Measurements from ENCODE around the gene PRKAR1A.

Gene PRKAR1A

DNA sequence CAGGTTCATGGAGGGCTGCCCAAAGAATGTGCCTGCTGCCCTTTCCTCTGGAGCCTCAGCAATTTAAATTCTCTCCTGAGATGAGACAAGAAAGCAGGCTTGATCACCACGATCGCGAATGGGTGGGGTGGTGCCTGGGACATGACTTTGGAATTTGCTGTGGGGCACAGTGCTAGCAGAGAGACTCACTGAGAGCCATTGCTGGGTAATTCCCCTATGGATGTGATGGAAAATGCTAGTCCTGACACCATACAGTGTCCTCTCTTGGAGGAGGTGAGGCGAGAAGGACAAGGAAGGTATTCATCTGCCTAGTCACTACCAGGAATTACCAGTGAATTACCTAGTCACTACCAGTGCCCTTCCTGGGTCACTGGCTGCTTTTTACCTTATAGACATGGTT, 73.4 kb downstream of the PRKAR1A start:
- peaks cover 0 to 3% (median 0%) of the 10 kb centered on the region in 5 donors for H3K36me3 ChIP-seq (ENCODE audit: control insufficient read depth in 5 of 5, insufficient read depth in 5 of 5, low read length in 5 of 5)
- no peak overlapping the region for H3K27ac ChIP-seq (ENCODE audit: low read depth, low read length)
- H3K4me3 ChIP-seq (ENCODE audit: low read depth in 1 of 5, low read length in 5 of 5): no peak overlapping the region
- H3K4me1 ChIP-seq (ENCODE audit: control insufficient read depth in 5 of 5, insufficient read depth in 5 of 5, low read length in 5 of 5): peaks cover 1 to 25% (median 4%) of the 10 kb centered on the region in 5 donors
- H3K9me3 ChIP-seq (ENCODE audit: control insufficient read depth in 5 of 5, low read length in 5 of 5): peaks cover 0 to 8% (median 3%) of the 10 kb centered on the region in 5 donors
- H3K9ac ChIP-seq (ENCODE audit: low read length in 5 of 5): no peak overlapping the region
- H3K27me3 ChIP-seq (ENCODE audit: control insufficient read depth in 5 of 5, insufficient read depth in 4 of 5, low read length in 5 of 5): peaks cover 0 to 3% (median 0%) of the 10 kb centered on the region in 5 donors

DNA sequence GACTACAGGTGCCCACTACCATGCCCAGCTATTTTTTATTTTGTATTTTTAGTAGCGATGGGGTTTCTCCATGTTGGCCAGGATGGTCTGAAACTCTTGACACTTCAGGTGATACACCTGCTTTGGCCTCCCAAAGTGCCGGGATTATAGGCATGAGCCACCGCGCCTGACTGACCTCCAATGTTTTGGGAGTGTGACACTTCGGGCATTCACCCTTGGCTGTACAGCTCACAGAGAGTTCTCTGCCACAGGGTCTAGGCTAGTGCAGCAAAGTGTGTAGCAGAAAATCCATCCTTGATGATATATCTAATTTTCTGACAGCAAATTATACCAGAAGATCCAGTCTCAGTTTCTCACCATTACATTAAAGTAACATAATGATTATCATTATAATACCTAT, 74.8 kb downstream of the PRKAR1A start:
- Histone ChIP-seq H3K27ac (ENCODE audit: low read depth, low read length) (no peak overlapping the region), H3K27me3 (ENCODE audit: control insufficient read depth in 5 of 5, insufficient read depth in 4 of 5, low read length in 5 of 5) (peaks cover 0 to 3% (median 0%) of the 10 kb centered on the region in 5 donors), H3K4me3 (ENCODE audit: low read depth in 1 of 5, low read length in 5 of 5) (no peak overlapping the region), H3K36me3 (ENCODE audit: control insufficient read depth in 5 of 5, insufficient read depth in 5 of 5, low read length in 5 of 5) (peaks cover 0 to 3% (median 0%) of the 10 kb centered on the region in 5 donors), H3K9ac (ENCODE audit: low read length in 5 of 5) (no peak overlapping the region), H3K9me3 (ENCODE audit: control insufficient read depth in 5 of 5, low read length in 5 of 5) (peaks cover 0 to 8% (median 3%) of the 10 kb centered on the region in 5 donors), H3K4me1 (ENCODE audit: control insufficient read depth in 5 of 5, insufficient read depth in 5 of 5, low read length in 5 of 5) (peaks cover 1 to 18% (median 3%) of the 10 kb centered on the region in 5 donors)

DNA sequence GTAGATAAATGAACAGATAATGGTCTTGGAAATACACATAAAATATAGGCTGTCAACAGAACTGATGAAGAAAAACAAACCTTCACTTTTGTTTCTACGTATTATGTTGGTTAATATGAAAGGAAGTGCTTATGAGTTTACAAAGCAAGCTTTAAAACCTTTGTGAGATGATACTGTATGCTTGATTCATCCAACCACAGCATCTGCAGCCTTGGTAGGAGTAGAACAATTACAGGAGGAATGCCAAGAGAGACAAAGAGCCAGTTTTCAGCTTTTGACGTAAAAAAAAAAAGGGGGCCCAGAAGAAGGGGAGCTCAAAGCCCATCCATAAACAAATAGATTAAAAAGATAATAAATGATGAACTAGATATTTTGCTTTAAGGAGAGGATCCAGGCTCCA, 75.6 kb downstream of the PRKAR1A start:
- Histone ChIP-seq H3K4me3 (ENCODE audit: low read depth in 1 of 5, low read length in 5 of 5) (no peak overlapping the region), H3K36me3 (ENCODE audit: control insufficient read depth in 5 of 5, insufficient read depth in 5 of 5, low read length in 5 of 5) (peaks cover 0 to 3% (median 0%) of the 10 kb centered on the region in 5 donors), H3K4me1 (ENCODE audit: control insufficient read depth in 5 of 5, insufficient read depth in 5 of 5, low read length in 5 of 5) (peaks cover 2 to 17% (median 10%) of the 10 kb centered on the region in 5 donors), H3K27ac (ENCODE audit: low read depth, low read length) (no peak overlapping the region), H3K9ac (ENCODE audit: low read length in 5 of 5) (no peak overlapping the region), H3K27me3 (ENCODE audit: control insufficient read depth in 5 of 5, insufficient read depth in 4 of 5, low read length in 5 of 5) (peaks cover 0 to 3% (median 0%) of the 10 kb centered on the region in 5 donors), H3K9me3 (ENCODE audit: control insufficient read depth in 5 of 5, low read length in 5 of 5) (peaks cover 0 to 8% (median 3%) of the 10 kb centered on the region in 5 donors)

DNA sequence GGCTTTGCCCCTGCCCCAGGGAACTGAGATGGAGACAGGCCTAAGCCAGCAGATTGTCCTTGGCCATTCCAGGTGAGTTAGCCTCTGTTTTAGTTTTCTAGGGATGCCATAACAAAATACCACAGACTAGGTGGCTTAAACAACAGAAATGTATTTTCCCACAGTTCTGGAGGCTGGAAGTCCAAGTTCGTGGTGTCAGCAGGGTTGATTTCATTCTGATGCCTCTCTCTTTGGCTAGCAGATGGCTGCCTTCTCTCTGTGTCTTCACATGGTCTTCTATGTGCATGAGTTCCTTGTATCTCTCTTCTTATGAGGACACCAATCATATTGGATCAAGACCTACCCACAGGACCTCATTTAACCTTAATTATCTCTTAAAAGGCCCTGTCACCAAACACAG, 76.1 kb downstream of the PRKAR1A start:
- Histone ChIP-seq H3K27me3 (ENCODE audit: control insufficient read depth in 5 of 5, insufficient read depth in 4 of 5, low read length in 5 of 5) (peaks cover 0 to 3% (median 0%) of the 10 kb centered on the region in 5 donors), H3K27ac (ENCODE audit: low read depth, low read length) (no peak overlapping the region), H3K4me1 (ENCODE audit: control insufficient read depth in 5 of 5, insufficient read depth in 5 of 5, low read length in 5 of 5) (peaks cover 6 to 22% (median 14%) of the 10 kb centered on the region in 5 donors), H3K4me3 (ENCODE audit: low read depth in 1 of 5, low read length in 5 of 5) (no peak overlapping the region), H3K36me3 (ENCODE audit: control insufficient read depth in 5 of 5, insufficient read depth in 5 of 5, low read length in 5 of 5) (peaks cover 0 to 3% (median 0%) of the 10 kb centered on the region in 5 donors), H3K9ac (ENCODE audit: low read length in 5 of 5) (no peak overlapping the region), H3K9me3 (ENCODE audit: control insufficient read depth in 5 of 5, low read length in 5 of 5) (peaks cover 0 to 8% (median 3%) of the 10 kb centered on the region in 5 donors)

DNA sequence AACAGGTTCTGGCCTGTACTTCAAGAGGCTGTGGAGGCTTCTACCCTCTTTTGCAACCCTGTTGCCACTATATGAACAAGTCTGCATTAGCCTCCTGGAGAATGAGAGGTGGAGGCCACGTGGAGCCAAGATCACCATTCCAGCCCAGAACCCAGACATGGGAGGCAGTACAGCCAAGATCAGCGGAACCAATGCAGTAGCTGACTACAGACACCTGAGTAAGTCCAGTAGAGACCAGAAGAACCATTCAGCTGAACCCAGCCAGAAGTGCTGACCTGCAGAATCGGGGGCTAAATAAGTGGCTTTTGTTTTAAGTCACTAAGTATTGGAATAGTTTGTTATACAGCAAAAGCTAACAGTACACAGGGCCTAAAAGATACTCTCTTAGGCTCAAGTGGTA, 76.9 kb downstream of the PRKAR1A start:
- Histone ChIP-seq H3K4me1 (ENCODE audit: control insufficient read depth in 5 of 5, insufficient read depth in 5 of 5, low read length in 5 of 5) (peaks cover 8 to 27% (median 17%) of the 10 kb centered on the region in 5 donors), H3K27me3 (ENCODE audit: control insufficient read depth in 5 of 5, insufficient read depth in 4 of 5, low read length in 5 of 5) (peaks cover 0 to 3% (median 0%) of the 10 kb centered on the region in 5 donors), H3K27ac (ENCODE audit: low read depth, low read length) (no peak overlapping the region)

DNA sequence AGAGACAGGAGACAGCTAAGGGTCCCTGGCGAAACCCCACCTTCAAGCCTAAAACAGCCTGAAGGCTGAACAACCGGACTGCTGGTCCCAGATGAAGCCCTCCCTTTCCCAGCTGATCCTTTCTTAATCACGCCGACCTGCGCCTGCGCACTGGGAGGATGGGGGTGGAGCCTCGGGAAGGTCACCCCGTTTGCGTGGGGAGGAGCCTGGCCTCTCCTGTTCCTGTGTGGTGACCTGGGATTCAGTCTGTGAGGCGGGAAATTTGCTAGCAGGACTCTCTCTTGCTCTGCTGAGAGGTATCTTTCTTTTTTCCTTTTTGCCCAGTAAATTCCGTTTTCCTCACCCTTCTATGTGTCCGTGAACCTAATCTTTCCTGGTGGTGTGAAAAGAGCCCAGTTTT, 79.4 kb downstream of the PRKAR1A start:
- H3K27ac ChIP-seq (ENCODE audit: low read depth, low read length): no peak overlapping the region
- H3K9me3 ChIP-seq (ENCODE audit: control insufficient read depth in 5 of 5, low read length in 5 of 5): peaks cover 0 to 5% (median 3%) of the 10 kb centered on the region in 5 donors
- H3K9ac ChIP-seq (ENCODE audit: low read length in 5 of 5): no peak overlapping the region
- no peak overlapping the region for H3K4me3 ChIP-seq (ENCODE audit: low read depth in 1 of 5, low read length in 5 of 5)
- peaks cover 8 to 41% (median 35%) of the 10 kb centered on the region in 5 donors for H3K4me1 ChIP-seq (ENCODE audit: control insufficient read depth in 5 of 5, insufficient read depth in 5 of 5, low read length in 5 of 5)
- peaks cover 0 to 3% (median 0%) of the 10 kb centered on the region in 5 donors for H3K36me3 ChIP-seq (ENCODE audit: control insufficient read depth in 5 of 5, insufficient read depth in 5 of 5, low read length in 5 of 5)
- H3K27me3 ChIP-seq (ENCODE audit: control insufficient read depth in 5 of 5, insufficient read depth in 4 of 5, low read length in 5 of 5): peaks cover 0 to 14% (median 5%) of the 10 kb centered on the region in 5 donors

More for the DNA sequence above, 76.9 kb downstream of the PRKAR1A start:
- no peak overlapping the region for H3K4me3 ChIP-seq (ENCODE audit: low read depth in 1 of 5, low read length in 5 of 5)
- H3K9me3 ChIP-seq (ENCODE audit: control insufficient read depth in 5 of 5, low read length in 5 of 5): peaks cover 0 to 8% (median 3%) of the 10 kb centered on the region in 5 donors
- H3K36me3 ChIP-seq (ENCODE audit: control insufficient read depth in 5 of 5, insufficient read depth in 5 of 5, low read length in 5 of 5): peaks cover 0 to 3% (median 0%) of the 10 kb centered on the region in 5 donors
- H3K9ac ChIP-seq (ENCODE audit: low read length in 5 of 5): no peak overlapping the region

DNA sequence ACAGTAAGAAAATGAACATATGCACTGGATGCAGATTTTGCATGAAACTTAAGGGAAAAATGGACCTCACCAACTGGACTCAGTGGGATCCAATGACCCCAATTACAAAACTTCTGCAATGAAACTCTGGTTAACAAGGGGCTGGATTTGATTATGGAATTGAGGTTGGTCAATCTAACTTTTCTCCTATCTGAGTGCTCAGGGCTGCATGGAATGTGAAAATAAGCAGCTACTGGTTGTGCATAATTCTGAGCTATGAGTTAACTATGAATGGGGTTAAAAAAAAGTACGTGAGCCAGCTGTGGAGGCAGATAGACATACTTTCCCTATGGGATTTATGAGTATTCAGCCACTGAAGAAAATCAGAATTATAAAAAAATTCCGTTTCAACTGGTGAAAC, 79.8 kb downstream of the PRKAR1A start:
- Histone ChIP-seq H3K4me1 (ENCODE audit: control insufficient read depth in 5 of 5, insufficient read depth in 5 of 5, low read length in 5 of 5) (peaks cover 8 to 42% (median 37%) of the 10 kb centered on the region in 5 donors), H3K27me3 (ENCODE audit: control insufficient read depth in 5 of 5, insufficient read depth in 4 of 5, low read length in 5 of 5) (peaks cover 0 to 17% (median 5%) of the 10 kb centered on the region in 5 donors), H3K9me3 (ENCODE audit: control insufficient read depth in 5 of 5, low read length in 5 of 5) (peaks cover 0 to 5% (median 3%) of the 10 kb centered on the region in 5 donors), H3K27ac (ENCODE audit: low read depth, low read length) (no peak overlapping the region), H3K9ac (ENCODE audit: low read length in 5 of 5) (no peak overlapping the region), H3K4me3 (ENCODE audit: low read depth in 1 of 5, low read length in 5 of 5) (no peak overlapping the region), H3K36me3 (ENCODE audit: control insufficient read depth in 5 of 5, insufficient read depth in 5 of 5, low read length in 5 of 5) (peaks cover 0 to 3% (median 0%) of the 10 kb centered on the region in 5 donors)

DNA sequence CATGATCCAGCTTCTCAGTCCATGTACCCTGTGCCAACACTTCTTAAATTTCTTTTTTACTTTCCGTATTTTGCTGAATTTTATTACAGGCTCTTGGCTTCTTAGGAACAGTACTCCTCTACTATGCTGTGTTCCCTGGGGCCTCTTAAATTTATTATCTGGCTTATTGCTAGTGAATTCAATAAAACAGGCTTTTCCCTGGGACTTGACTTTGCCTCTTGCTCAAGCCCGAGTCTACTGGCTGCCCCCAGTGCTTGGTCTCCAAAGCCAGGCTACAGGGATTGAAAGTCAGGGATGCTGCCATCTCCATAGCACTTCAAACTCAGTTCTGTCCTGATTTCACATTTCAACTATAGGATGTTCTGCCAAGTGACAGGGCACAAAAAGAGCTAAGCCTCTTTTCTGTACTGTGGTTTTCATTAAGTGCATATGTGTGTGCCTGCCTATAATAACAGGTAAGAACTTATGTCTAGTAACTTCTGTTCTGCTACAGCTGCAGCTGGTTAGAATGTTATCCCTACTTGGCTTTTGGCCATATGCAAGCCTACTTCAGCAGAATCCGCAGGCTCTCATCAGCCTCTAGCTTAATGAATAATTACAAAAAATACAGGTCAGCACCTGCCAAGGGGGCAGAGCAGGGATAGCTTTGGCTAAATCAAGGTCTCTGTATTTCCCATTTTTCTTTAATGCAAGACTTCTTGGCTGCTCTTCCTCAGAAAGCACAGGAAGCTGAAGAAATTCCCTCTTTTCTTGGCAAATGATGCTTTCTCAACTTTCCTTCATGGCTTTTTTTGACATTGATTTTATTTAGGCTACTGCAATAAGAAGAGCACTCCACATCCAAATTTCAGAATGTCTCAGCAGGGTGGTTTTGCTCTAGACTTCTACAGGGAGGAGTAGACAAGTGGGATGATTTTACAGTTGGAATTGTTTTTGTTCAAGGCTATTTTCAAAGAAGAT, 80.7 kb downstream of the PRKAR1A start:
- Histone ChIP-seq H3K4me1 (ENCODE audit: control insufficient read depth in 5 of 5, insufficient read depth in 5 of 5, low read length in 5 of 5) (peaks cover 8 to 46% (median 37%) of the 10 kb centered on the region in 5 donors), H3K4me3 (ENCODE audit: low read depth in 1 of 5, low read length in 5 of 5) (no peak overlapping the region), H3K9me3 (ENCODE audit: control insufficient read depth in 5 of 5, low read length in 5 of 5) (peaks cover 0 to 5% (median 3%) of the 10 kb centered on the region in 5 donors), H3K36me3 (ENCODE audit: control insufficient read depth in 5 of 5, insufficient read depth in 5 of 5, low read length in 5 of 5) (peaks cover 0 to 3% (median 0%) of the 10 kb centered on the region in 5 donors), H3K27me3 (ENCODE audit: control insufficient read depth in 5 of 5, insufficient read depth in 4 of 5, low read length in 5 of 5) (peaks cover 0 to 21% (median 5%) of the 10 kb centered on the region in 5 donors), H3K9ac (ENCODE audit: low read length in 5 of 5) (no peak overlapping the region), H3K27ac (ENCODE audit: low read depth, low read length) (no peak overlapping the region)

DNA sequence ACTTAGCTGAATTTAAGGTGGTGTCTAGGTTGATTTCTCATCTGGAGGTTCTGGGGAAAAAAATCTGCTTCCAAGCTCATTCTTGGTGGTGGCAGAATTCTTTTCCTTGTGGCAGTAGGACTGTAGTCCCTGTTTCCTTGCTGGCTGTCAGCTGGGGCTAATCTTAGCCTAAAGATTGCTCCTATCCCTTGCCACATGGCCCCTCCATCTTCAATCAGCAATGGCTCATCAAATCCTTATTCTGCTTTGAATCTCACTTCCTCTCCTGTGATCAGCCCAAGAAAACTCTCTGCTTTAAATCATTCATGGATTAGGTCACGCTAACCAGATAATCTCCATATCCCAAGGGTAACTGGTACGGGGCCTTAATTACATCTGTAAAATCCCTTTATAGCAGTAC, 82.3 kb downstream of the PRKAR1A start:
- H3K9me3 ChIP-seq (ENCODE audit: control insufficient read depth in 5 of 5, low read length in 5 of 5): no peaks in the 10 kb centered on the region
- no peak overlapping the region for H3K4me3 ChIP-seq (ENCODE audit: low read depth in 1 of 5, low read length in 5 of 5)
- H3K9ac ChIP-seq (ENCODE audit: low read length in 5 of 5): no peak overlapping the region
- no peak overlapping the region for H3K27ac ChIP-seq (ENCODE audit: low read depth, low read length)
- H3K4me1 ChIP-seq (ENCODE audit: control insufficient read depth in 5 of 5, insufficient read depth in 5 of 5, low read length in 5 of 5): peaks cover 8 to 56% (median 37%) of the 10 kb centered on the region in 5 donors
- H3K36me3 ChIP-seq (ENCODE audit: control insufficient read depth in 5 of 5, insufficient read depth in 5 of 5, low read length in 5 of 5): peaks cover 0 to 3% (median 0%) of the 10 kb centered on the region in 5 donors
- H3K27me3 ChIP-seq (ENCODE audit: control insufficient read depth in 5 of 5, insufficient read depth in 4 of 5, low read length in 5 of 5): peaks cover 0 to 32% (median 12%) of the 10 kb centered on the region in 5 donors

DNA sequence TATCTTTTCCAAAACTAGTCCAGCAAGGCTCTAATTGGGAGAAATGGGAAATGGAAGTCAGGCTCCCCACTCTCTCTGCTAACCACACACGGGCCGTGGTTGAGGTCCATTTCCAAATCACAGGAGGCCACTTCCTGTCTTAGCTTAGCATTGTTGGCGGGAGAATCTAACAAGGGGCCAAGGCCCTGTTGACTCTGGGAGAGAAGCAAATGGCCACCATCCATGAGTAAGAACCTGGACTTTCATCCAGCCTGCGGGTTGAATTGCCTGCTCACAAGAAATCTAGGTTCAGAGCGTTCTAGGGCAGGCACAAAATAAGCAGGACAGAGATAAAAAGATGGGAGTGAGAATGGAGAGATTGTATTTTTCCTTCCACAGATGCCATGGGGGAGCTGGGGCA, 83.3 kb downstream of the PRKAR1A start:
- no peaks in the 10 kb centered on the region for H3K9me3 ChIP-seq (ENCODE audit: control insufficient read depth in 5 of 5, low read length in 5 of 5)
- no peaks in the 10 kb centered on the region for H3K36me3 ChIP-seq (ENCODE audit: control insufficient read depth in 5 of 5, insufficient read depth in 5 of 5, low read length in 5 of 5)
- H3K27ac ChIP-seq (ENCODE audit: low read depth, low read length): peak overlapping the region; percentile 30
- H3K27me3 ChIP-seq (ENCODE audit: control insufficient read depth in 5 of 5, insufficient read depth in 4 of 5, low read length in 5 of 5): peaks cover 4 to 37% (median 19%) of the 10 kb centered on the region in 5 donors
- H3K9ac ChIP-seq (ENCODE audit: low read length in 5 of 5): no peak overlapping the region
- peak overlapping the region in 1 of 5 donors; percentile 4 for H3K4me3 ChIP-seq (ENCODE audit: low read depth in 1 of 5, low read length in 5 of 5)
- peaks cover 6 to 66% (median 45%) of the 10 kb centered on the region in 5 donors for H3K4me1 ChIP-seq (ENCODE audit: control insufficient read depth in 5 of 5, insufficient read depth in 5 of 5, low read length in 5 of 5)
